ENCODE data around the gene SRGAP1.

SRGAP1 gene

GRCh38 chr12:63844391-63845341 is at the start of gene SRGAP1:
Gene SRGAP1, plus strand, starts transcription at chr12:63844700. Its CDS starts 117 bp downstream, at chr12:63844817.
- Histone ChIP-seq H3K4me3 (ENCODE audit: low read length) (peak within 1 kb of the TSS; percentile 82), H3K4me1 (ENCODE audit: insufficient read depth, low read length) (peaks cover 18% of the 10 kb centered on the region), H3K9me3 (ENCODE audit: low read length) (no peaks in the 10 kb centered on the region), H3K36me3 (ENCODE audit: insufficient read depth, low read length) (no peaks in the 10 kb centered on the region), H3K27me3 (ENCODE audit: insufficient read depth, low read length) (no peaks in the 10 kb centered on the region), H2AFZ (ENCODE audit: low read depth, low read length) (peak within 1 kb of the TSS; percentile 94)

- Histone ChIP-seq H3K27me3 (ENCODE audit: insufficient read depth, low read length) (no peaks in the 10 kb centered on the region), H3K36me3 (ENCODE audit: insufficient read depth, low read length) (peaks cover 15% of the 10 kb centered on the region), H3K9me3 (ENCODE audit: low read length) (no peaks in the 10 kb centered on the region), H2AFZ (ENCODE audit: low read depth, low read length) (no peak overlapping the region), H3K4me1 (ENCODE audit: insufficient read depth, low read length) (peaks cover 2% of the 10 kb centered on the region), H3K4me3 (ENCODE audit: low read length) (no peak overlapping the region)
Measured at GRCh38 chr12:63795032-63795687, 49.3 kb upstream of the SRGAP1 start.

DNA sequence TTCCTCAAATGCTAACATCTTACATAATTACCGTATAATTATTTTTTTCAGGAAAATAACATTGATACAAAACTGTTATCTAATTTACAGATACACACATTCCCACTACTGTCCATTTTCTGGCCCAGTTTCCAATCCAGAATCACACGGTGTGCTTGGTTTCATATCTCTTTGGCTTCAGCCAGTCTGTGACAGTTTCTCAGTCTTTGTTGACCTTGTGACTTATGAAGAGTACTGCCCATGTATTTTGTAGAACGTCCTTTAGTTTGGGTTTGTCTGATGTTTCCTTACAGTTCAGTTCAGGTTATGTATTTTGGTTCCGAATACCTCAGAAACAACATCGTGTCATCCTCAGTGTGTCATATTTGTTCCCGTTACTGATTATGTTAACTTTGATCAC is 48.6 kb upstream of the SRGAP1 start:
- H3K27me3 ChIP-seq (ENCODE audit: insufficient read depth, low read length): no peaks in the 10 kb centered on the region
- H3K4me3 ChIP-seq (ENCODE audit: low read length): no peak overlapping the region
- H3K36me3 ChIP-seq (ENCODE audit: insufficient read depth, low read length): peaks cover 7% of the 10 kb centered on the region
- no peaks in the 10 kb centered on the region for H3K9me3 ChIP-seq (ENCODE audit: low read length)
- H2AFZ ChIP-seq (ENCODE audit: low read depth, low read length): no peak overlapping the region
- H3K4me1 ChIP-seq (ENCODE audit: insufficient read depth, low read length): no peaks in the 10 kb centered on the region

DNA sequence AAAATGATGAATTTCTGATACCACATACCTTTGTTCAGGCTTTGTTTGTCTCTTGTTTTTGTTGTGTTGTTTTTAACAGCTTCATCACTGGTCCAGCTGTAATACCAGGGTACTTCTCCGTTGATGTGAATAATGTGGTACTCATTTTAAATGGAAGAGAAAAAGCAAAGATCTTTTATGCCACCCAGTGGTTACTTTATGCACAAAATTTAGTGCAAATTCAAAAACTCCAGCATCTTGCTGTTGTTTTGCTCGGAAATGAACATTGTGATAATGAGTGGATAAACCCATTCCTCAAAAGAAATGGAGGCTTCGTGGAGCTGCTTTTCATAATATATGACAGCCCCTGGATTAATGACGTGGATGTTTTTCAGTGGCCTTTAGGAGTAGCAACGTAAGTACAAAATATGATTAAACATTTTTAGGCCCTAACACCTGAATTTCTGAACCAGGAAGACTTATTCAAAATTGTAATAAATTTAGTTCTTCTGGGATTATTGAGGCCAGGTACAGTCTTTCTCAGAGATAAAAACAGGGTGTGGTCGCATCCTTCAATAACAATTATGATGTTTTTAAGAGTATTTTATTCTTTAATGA is 42.4 kb upstream of the SRGAP1 start:
- H3K27me3 ChIP-seq (ENCODE audit: insufficient read depth, low read length): no peaks in the 10 kb centered on the region
- H3K9me3 ChIP-seq (ENCODE audit: low read length): no peaks in the 10 kb centered on the region
- no peaks in the 10 kb centered on the region for H3K4me1 ChIP-seq (ENCODE audit: insufficient read depth, low read length)

GRCh38 chr12:63804746-63805145 is 39.8 kb upstream of the SRGAP1 start:
- H2AFZ ChIP-seq (ENCODE audit: low read depth, low read length): no peak overlapping the region
- no peaks in the 10 kb centered on the region for H3K4me1 ChIP-seq (ENCODE audit: insufficient read depth, low read length)
- no peaks in the 10 kb centered on the region for H3K9me3 ChIP-seq (ENCODE audit: low read length)
- peaks cover 10% of the 10 kb centered on the region for H3K36me3 ChIP-seq (ENCODE audit: insufficient read depth, low read length)
- H3K27me3 ChIP-seq (ENCODE audit: insufficient read depth, low read length): no peaks in the 10 kb centered on the region
- H3K4me3 ChIP-seq (ENCODE audit: low read length): no peak overlapping the region

More for the DNA sequence above, 42.4 kb upstream of the SRGAP1 start:
- H2AFZ ChIP-seq (ENCODE audit: low read depth, low read length): no peak overlapping the region
- peaks cover 3% of the 10 kb centered on the region for H3K36me3 ChIP-seq (ENCODE audit: insufficient read depth, low read length)
- H3K4me3 ChIP-seq (ENCODE audit: low read length): no peak overlapping the region

- Histone ChIP-seq H3K27me3 (ENCODE audit: insufficient read depth, low read length) (no peaks in the 10 kb centered on the region), H3K4me3 (ENCODE audit: low read length) (no peak overlapping the region), H3K9me3 (ENCODE audit: low read length) (no peaks in the 10 kb centered on the region), H2AFZ (ENCODE audit: low read depth, low read length) (no peak overlapping the region), H3K36me3 (ENCODE audit: insufficient read depth, low read length) (peaks cover 10% of the 10 kb centered on the region), H3K4me1 (ENCODE audit: insufficient read depth, low read length) (no peaks in the 10 kb centered on the region)
Measured at GRCh38 chr12:63805704-63806672, 38.5 kb upstream of the SRGAP1 start.

DNA sequence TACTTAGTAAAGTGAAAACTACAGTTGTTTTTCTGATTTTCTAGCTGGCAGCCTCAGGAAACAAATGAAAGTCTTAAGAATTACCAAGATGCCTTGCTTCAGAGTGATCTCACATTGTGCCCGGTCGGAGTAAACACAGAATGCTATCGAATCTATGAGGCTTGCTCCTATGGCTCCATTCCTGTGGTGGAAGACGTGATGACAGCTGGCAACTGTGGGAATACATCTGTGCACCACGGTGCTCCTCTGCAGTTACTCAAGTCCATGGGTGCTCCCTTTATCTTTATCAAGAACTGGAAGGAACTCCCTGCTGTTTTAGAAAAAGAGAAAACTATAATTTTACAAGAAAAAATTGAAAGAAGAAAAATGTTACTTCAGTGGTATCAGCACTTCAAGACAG is 35.9 kb upstream of the SRGAP1 start:
- H3K4me1 ChIP-seq (ENCODE audit: insufficient read depth, low read length): no peaks in the 10 kb centered on the region
- H3K4me3 ChIP-seq (ENCODE audit: low read length): no peak overlapping the region
- H3K36me3 ChIP-seq (ENCODE audit: insufficient read depth, low read length): peaks cover 10% of the 10 kb centered on the region
- no peaks in the 10 kb centered on the region for H3K27me3 ChIP-seq (ENCODE audit: insufficient read depth, low read length)
- H2AFZ ChIP-seq (ENCODE audit: low read depth, low read length): no peak overlapping the region
- no peaks in the 10 kb centered on the region for H3K9me3 ChIP-seq (ENCODE audit: low read length)

DNA sequence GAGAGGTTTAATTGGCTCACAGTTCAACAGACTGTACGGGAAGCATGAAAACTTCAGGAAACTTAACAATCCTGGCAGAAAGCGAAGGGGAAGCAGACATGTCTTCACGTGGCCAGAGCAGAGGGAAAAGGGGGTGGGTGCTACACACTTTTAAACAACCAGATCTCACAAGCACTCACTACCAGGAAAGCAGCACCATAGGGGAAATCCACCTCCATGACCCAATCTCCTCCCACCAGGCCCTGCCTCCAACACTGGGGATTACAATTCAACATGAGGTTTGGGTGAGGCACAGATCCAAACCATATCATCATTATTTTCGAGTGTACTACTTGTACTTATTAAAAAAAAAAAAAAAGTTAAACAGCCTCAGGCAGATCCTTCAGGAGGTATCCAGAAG is 34.9 kb upstream of the SRGAP1 start:
- H3K27me3 ChIP-seq (ENCODE audit: insufficient read depth, low read length): no peaks in the 10 kb centered on the region
- H2AFZ ChIP-seq (ENCODE audit: low read depth, low read length): no peak overlapping the region
- H3K4me1 ChIP-seq (ENCODE audit: insufficient read depth, low read length): no peaks in the 10 kb centered on the region
- H3K9me3 ChIP-seq (ENCODE audit: low read length): no peaks in the 10 kb centered on the region
- no peak overlapping the region for H3K4me3 ChIP-seq (ENCODE audit: low read length)
- peaks cover 10% of the 10 kb centered on the region for H3K36me3 ChIP-seq (ENCODE audit: insufficient read depth, low read length)

DNA sequence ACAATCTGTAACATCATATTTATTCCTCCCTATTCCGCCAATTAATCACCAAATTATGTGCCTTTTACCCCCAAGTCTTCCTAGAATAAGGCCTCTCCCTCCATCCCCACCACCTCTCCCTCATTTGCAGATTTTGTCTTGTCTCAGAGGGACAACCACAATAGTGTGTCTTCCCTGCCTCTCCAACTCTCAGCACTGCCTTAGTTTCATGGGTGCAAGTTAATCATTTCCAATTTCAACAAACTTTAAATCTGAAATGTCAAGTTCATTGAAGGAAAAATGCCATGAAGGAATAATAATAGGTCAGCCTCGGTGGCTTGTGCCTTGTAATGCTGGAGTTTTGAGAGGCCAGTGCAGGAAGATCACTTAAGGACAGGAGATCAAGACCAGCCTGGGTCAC is 33.2 kb upstream of the SRGAP1 start:
- Histone ChIP-seq H2AFZ (ENCODE audit: low read depth, low read length) (no peak overlapping the region), H3K27me3 (ENCODE audit: insufficient read depth, low read length) (no peaks in the 10 kb centered on the region), H3K4me3 (ENCODE audit: low read length) (no peak overlapping the region), H3K36me3 (ENCODE audit: insufficient read depth, low read length) (peaks cover 7% of the 10 kb centered on the region), H3K9me3 (ENCODE audit: low read length) (no peaks in the 10 kb centered on the region), H3K4me1 (ENCODE audit: insufficient read depth, low read length) (no peaks in the 10 kb centered on the region)

DNA sequence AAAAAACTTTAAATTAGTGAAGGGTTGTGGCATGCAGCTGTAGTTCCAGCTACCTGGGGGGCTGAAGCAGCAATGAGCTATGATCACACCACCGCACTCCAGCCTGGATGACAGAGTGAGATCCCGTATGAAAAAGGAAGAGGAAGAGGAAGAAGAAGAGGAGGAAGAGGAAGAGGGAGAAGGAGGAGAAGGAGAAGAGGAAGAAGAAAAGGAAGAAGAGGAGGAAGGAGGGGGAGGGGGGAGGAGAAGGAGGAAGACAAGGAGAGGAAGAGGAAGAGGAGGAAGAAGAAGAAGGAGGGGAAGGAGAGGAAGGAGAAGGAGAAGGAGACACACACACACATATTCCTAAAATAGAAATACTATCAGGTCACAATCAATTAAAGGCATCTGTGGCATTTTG is 32.7 kb upstream of the SRGAP1 start:
- H3K4me3 ChIP-seq (ENCODE audit: low read length): no peak overlapping the region
- H2AFZ ChIP-seq (ENCODE audit: low read depth, low read length): no peak overlapping the region
- peaks cover 7% of the 10 kb centered on the region for H3K36me3 ChIP-seq (ENCODE audit: insufficient read depth, low read length)
- H3K27me3 ChIP-seq (ENCODE audit: insufficient read depth, low read length): no peaks in the 10 kb centered on the region
- H3K9me3 ChIP-seq (ENCODE audit: low read length): no peaks in the 10 kb centered on the region
- H3K4me1 ChIP-seq (ENCODE audit: insufficient read depth, low read length): no peaks in the 10 kb centered on the region

- Histone ChIP-seq H3K36me3 (ENCODE audit: insufficient read depth, low read length) (no peaks in the 10 kb centered on the region), H3K9me3 (ENCODE audit: low read length) (peaks cover 5% of the 10 kb centered on the region), H3K4me3 (ENCODE audit: low read length) (no peak overlapping the region), H3K27me3 (ENCODE audit: insufficient read depth, low read length) (no peaks in the 10 kb centered on the region), H3K4me1 (ENCODE audit: insufficient read depth, low read length) (no peaks in the 10 kb centered on the region), H2AFZ (ENCODE audit: low read depth, low read length) (no peak overlapping the region)
Measured at GRCh38 chr12:63814146-63814772, 30.2 kb upstream of the SRGAP1 start.

- no peaks in the 10 kb centered on the region for H3K36me3 ChIP-seq (ENCODE audit: insufficient read depth, low read length)
- H3K27me3 ChIP-seq (ENCODE audit: insufficient read depth, low read length): no peaks in the 10 kb centered on the region
- H3K4me3 ChIP-seq (ENCODE audit: low read length): no peak overlapping the region
- peaks cover 5% of the 10 kb centered on the region for H3K9me3 ChIP-seq (ENCODE audit: low read length)
- no peak overlapping the region for H2AFZ ChIP-seq (ENCODE audit: low read depth, low read length)
- H3K4me1 ChIP-seq (ENCODE audit: insufficient read depth, low read length): no peaks in the 10 kb centered on the region
Measured at GRCh38 chr12:63815482-63815852, 29.0 kb upstream of the SRGAP1 start.

All from neuron (in vitro differentiated cells).